CD14-positive monocyte (primary cell): ENCODE data around the gene STMN1. TPM values are rescaled to one million over a fixed set of nuclear protein-coding genes. Genes with fewer than 3 reads are reported as not detected.

ENCODE experiments used
- DNase-seq, 3 donors: peaks; one replicate each; pipeline ENCODE4 v3.0.0-alpha.2; 2011 to 2022
- H2AFZ ChIP-seq: 2 replicates; pipeline ENCODE4 v1.6.0; 2012; ENCODE audit warnings: mild to moderate bottlenecking, low read depth, low read length, inconsistent platforms; ENCODE audit not compliant: insufficient read depth, poor library complexity, severe bottlenecking
- H3K27ac ChIP-seq, 2 donors: 1 replicate in 1 of 2; 2 replicates in 1 of 2; pipeline ENCODE4 v1.5.1; 2012 to 2013; ENCODE audit warnings: low read length in 2 of 2, control low read depth in 1 of 2, inconsistent platforms in 1 of 2, low read depth in 1 of 2, mild to moderate bottlenecking in 1 of 2
- H3K27me3 ChIP-seq, 2 donors: one replicate each; pipeline versions ENCODE4 v1.6.0 to v1.6.1; 2011 to 2013; ENCODE audit warnings: low read length in 2 of 2; ENCODE audit not compliant: control insufficient read depth in 2 of 2, insufficient read depth in 2 of 2
- H3K36me3 ChIP-seq, 2 donors: replicated peaks in 1 of 2; 1 replicate in 1 of 2; 2 replicates in 1 of 2; pipeline versions ENCODE4 v1.5.1 to v1.6.1; 2012 to 2013; ENCODE audit warnings: low read length in 2 of 2, control low read depth in 1 of 2, inconsistent platforms in 1 of 2, mild to moderate bottlenecking in 1 of 2; ENCODE audit not compliant: insufficient read depth in 2 of 2, control insufficient read depth in 1 of 2
- H3K4me1 ChIP-seq, 2 donors: 1 replicate in 1 of 2; 2 replicates in 1 of 2; pipeline versions ENCODE4 v1.5.1 to v1.6.1; 2012 to 2013; ENCODE audit warnings: low read length in 2 of 2, control low read depth in 1 of 2, inconsistent platforms in 1 of 2, mild to moderate bottlenecking in 1 of 2, moderate library complexity in 1 of 2; ENCODE audit not compliant: insufficient read depth in 2 of 2, control insufficient read depth in 1 of 2
- H3K4me2 ChIP-seq: replicated peaks from 2 replicates; pipeline ENCODE3; 2012; ENCODE audit warnings: low read length, moderate library complexity, mild to moderate bottlenecking; ENCODE audit not compliant: poor library complexity, severe bottlenecking; ENCODE audit errors: extremely low read depth
- H3K4me3 ChIP-seq, 3 experiments: fragments of 200-600 bp in 1 of 3; sonication (generic) in 1 of 3; replicated peaks in 1 of 3; 1 replicate in 2 of 3; 2 replicates in 1 of 3; pipeline ENCODE4 v1.5.1; 2011 to 2013; ENCODE audit warnings: low read length in 3 of 3, mild to moderate bottlenecking in 3 of 3, control low read depth in 2 of 3, low read depth in 2 of 3, inconsistent platforms in 1 of 3, moderate library complexity in 1 of 3
- H3K79me2 ChIP-seq: 2 replicates; pipeline ENCODE4 v1.6.0; 2012; ENCODE audit warnings: mild to moderate bottlenecking, control low read depth, inconsistent platforms, low read length, moderate library complexity; ENCODE audit not compliant: insufficient read depth
- H3K9ac ChIP-seq: 2 replicates; pipeline ENCODE4 v1.6.0; 2017; ENCODE audit warnings: low read length, mild to moderate bottlenecking; ENCODE audit not compliant: insufficient read depth, poor library complexity, severe bottlenecking
- H3K9me3 ChIP-seq, 2 donors: replicated peaks in 1 of 2; 1 replicate in 1 of 2; 2 replicates in 1 of 2; pipeline versions ENCODE4 v1.5.1 to v1.6.1; 2012 to 2013; ENCODE audit warnings: low read length in 2 of 2, control low read depth in 1 of 2; ENCODE audit not compliant: control insufficient read depth in 1 of 2, insufficient read depth in 1 of 2
- H4K20me1 ChIP-seq: 2 replicates; pipeline ENCODE4 v1.6.0; 2012; ENCODE audit warnings: mild to moderate bottlenecking, low read length, control low read depth, moderate library complexity; ENCODE audit not compliant: insufficient read depth
- H3K27ac Mint-ChIP-seq, 7 donors: one replicate each; pipeline ENCODE4 v1.8.0; 2020; ENCODE audit warnings: mild to moderate bottlenecking in 7 of 7, mixed read lengths in 7 of 7, moderate library complexity in 6 of 7, inconsistent platforms in 2 of 7
- H3K27me3 Mint-ChIP-seq, 3 donors: one replicate each; pipeline ENCODE4 v1.8.0; 2021 to 2022; ENCODE audit warnings: low read depth in 3 of 3, mild to moderate bottlenecking in 3 of 3, mixed read lengths in 3 of 3, moderate library complexity in 3 of 3, inconsistent platforms in 1 of 3
- H3K36me3 Mint-ChIP-seq, 2 donors: one replicate each; pipeline ENCODE4 v1.8.0; 2020; ENCODE audit warnings: mixed read lengths in 2 of 2, inconsistent platforms in 1 of 2, mild to moderate bottlenecking in 1 of 2
- H3K4me1 Mint-ChIP-seq: one replicate; pipeline ENCODE4 v1.8.0; 2020; ENCODE audit warnings: mild to moderate bottlenecking, mixed read lengths
- H3K4me3 Mint-ChIP-seq, 2 donors: one replicate each; pipeline ENCODE4 v1.8.0; 2020; ENCODE audit warnings: mild to moderate bottlenecking in 2 of 2, mixed read lengths in 2 of 2, moderate library complexity in 1 of 2
- H3K9me3 Mint-ChIP-seq, 7 donors: one replicate each; pipeline ENCODE4 v1.8.0; 2020 to 2022; ENCODE audit warnings: mixed read lengths in 7 of 7, mild to moderate bottlenecking in 6 of 7, moderate library complexity in 6 of 7, inconsistent platforms in 2 of 7
- WGBS: methylation state at CpG from one replicate; pipeline ENCODE4 v1.1.5; 2013; ENCODE audit warnings: missing lambda C conversion rate; ENCODE audit not compliant: insufficient coverage; 5-methylcytosine and 5-hydroxymethylcytosine counted together
- intact Hi-C, 2 donors: fragments of 100-400 bp; cut with micrococcal nuclease; formaldehyde crosslinking; loops; one replicate each; pipeline versions ENCODE4 v1.15.0 to v1.15.1; 2023
- polyA plus RNA-seq, 3 donors: library from polyadenylated mRNA; depleted of rRNA in 1 of 3; unstranded in 2 of 3; stranded (reverse) in 1 of 3; fragments of 300-500 nt in 2 of 3; fragments of >200 nt in 1 of 3; fragmentation: Illumina TruSeq in 2 of 3; gene quantifications; 1 replicate in 2 of 3; 2 replicates in 1 of 3; pipeline ENCODE4 v1.2.3, GENCODE V29; 2012 to 2021
- TF ChIP-seq, protein P1 (sequence below): fragments of 200-600 bp; IDR thresholded peaks from one replicate; pipeline ENCODE4 v1.8.0; 2022; ENCODE audit warnings: antibody characterized with exemption, mild to moderate bottlenecking

The STMN1 gene
- polyA plus RNA-seq, 3 donors: 1.5 to 8.1 (median 3.5) TPM

DNA sequence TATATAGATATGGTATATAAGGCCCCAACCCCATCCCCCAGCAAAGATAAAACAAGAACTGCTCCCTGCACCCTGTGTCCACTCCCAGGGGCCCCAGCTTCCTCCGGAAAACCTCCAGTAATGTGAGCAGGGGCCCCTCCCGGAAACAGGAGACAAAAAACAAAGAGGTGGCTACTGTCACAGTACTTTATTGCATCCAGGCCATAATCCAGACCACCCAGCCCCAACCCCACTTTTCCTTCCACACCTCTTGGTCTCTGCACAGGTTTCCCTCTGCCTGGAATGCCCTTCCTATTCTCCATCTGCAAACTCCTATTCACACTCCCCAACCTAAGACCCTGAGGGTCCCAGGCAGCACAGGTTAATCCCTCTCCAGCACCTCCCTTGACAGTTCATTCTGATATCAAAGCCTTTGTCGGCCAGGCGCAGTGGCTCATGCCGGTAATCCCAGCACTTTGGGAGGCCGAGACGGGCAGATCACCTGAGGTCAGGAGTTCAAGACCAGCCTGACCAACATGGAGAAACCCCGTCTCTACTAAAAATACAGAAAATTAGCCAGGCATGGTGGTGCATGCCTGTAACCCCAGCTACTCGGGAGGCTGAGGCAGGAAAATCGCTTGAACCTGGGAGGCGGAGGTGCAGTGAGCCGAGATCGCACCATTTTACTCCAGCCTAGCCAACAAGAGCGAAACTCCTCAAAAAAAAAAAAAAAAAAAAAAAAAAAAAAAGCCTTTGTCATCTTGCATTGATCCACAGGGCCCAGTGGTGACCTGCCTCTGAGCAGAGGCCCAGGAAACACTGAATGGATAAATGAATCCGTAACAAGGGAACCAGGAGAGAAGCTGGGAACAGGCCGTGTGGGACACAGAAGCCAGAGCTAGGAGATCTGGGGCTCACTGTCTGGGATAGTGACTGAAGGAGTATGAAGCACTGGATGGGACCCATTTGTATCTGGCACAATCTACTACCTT is 44.6 kb downstream of the STMN1 start:
- TF ChIP-seq, protein P1, sequence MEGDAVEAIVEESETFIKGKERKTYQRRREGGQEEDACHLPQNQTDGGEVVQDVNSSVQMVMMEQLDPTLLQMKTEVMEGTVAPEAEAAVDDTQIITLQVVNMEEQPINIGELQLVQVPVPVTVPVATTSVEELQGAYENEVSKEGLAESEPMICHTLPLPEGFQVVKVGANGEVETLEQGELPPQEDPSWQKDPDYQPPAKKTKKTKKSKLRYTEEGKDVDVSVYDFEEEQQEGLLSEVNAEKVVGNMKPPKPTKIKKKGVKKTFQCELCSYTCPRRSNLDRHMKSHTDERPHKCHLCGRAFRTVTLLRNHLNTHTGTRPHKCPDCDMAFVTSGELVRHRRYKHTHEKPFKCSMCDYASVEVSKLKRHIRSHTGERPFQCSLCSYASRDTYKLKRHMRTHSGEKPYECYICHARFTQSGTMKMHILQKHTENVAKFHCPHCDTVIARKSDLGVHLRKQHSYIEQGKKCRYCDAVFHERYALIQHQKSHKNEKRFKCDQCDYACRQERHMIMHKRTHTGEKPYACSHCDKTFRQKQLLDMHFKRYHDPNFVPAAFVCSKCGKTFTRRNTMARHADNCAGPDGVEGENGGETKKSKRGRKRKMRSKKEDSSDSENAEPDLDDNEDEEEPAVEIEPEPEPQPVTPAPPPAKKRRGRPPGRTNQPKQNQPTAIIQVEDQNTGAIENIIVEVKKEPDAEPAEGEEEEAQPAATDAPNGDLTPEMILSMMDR: no peak
- no peaks in the 10 kb centered on the region for H3K27me3 ChIP-seq
- H4K20me1 ChIP-seq: no peaks in the 10 kb centered on the region
- H3K36me3 ChIP-seq: peaks cover 11 to 20% of the 10 kb centered on the region in 2 donors
- H3K79me2 ChIP-seq: peaks cover 39% of the 10 kb centered on the region
- H3K27ac Mint-ChIP-seq: peak overlapping the region; percentile 87 to 99 (median 93)
- intact Hi-C loops: no loop called here
- H3K9me3 Mint-ChIP-seq: peaks cover 0 to 4% (median 0%) of the 10 kb centered on the region in 7 donors
- H2AFZ ChIP-seq: peak overlapping the region; percentile 65
- peak overlapping the region; percentile 92 to 94 for H3K4me3 Mint-ChIP-seq
- peak overlapping the region; percentile 36 for H3K9ac ChIP-seq
- peaks cover 53% of the 10 kb centered on the region for H3K4me1 Mint-ChIP-seq
- H3K36me3 Mint-ChIP-seq: peaks cover 23 to 27% of the 10 kb centered on the region in 2 donors
- H3K4me1 ChIP-seq: peaks cover 35 to 57% of the 10 kb centered on the region in 2 donors
- peak in 2 of 3 donors; percentile 19 to 38 for DNase-seq
- H3K9me3 ChIP-seq: no peaks in the 10 kb centered on the region
- peak overlapping the region; percentile 100 for H3K4me2 ChIP-seq
- H3K4me3 ChIP-seq: peak overlapping the region in 2 of 3 experiments; percentile 64 to 89
- peaks cover 0 to 3% (median 0%) of the 10 kb centered on the region in 3 donors for H3K27me3 Mint-ChIP-seq
- whole genome bisulfite sequencing: 37% methylated on average over 7 of the region's 16 CpGs
- peak overlapping the region; percentile 91 to 99 for H3K27ac ChIP-seq

DNA sequence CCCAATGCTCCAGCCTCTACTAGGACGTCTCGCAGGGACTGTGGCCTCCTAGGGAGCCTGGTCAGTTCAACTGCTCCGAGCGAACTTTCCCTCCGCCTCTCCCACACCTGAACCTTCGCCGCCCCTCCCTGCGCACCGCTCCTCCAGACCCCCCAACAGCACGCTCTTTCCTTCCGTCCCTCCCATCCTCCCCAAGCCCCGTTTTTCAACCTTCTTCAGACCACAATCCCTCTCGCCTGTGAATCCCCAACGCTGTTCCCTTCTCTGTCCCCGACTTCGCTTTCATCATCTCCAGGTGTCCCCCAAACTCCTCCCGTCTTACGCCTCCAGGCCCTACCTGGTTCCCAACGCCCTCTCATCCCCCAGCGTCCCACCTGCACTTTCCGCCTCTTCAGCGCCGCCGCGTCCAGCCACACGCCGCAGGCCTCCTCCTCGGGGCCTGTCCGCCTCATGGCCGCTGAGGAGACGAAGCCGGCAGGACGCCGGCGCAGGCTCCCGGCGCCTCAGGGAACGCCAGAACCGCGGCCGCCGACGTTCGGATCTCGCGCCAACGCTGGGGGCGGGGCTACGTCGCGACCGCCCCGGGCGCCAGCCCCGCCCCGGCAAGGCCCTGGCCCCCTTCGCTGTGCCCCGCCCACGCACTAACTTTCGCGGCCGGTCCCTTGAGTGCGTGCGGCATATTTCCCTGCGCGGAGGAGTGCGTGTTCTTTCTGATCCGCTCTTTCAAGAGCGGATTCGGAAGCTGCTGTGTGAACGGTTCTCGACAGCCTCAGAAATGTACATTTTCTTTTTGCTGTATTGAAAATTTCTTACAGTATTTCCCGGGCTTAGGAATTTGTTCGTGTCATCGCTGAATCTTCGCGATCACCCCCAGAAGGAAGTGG is 47.1 kb downstream of the STMN1 start, which contains the start of gene AUNIP:
Gene AUNIP (minus strand): TSS at position 552 of the 884 bp plus-strand sequence. CDS start 100 bp downstream, at position 452.
- intact Hi-C loops: loop anchor here in 1 of 2 donors (5.0 kb wide), 1 partner anchor 37 kb away; no protein-coding TSS in a partner anchor
- no peaks in the 10 kb centered on the region for H3K9me3 ChIP-seq
- H3K4me1 ChIP-seq: peaks cover 35 to 53% of the 10 kb centered on the region in 2 donors
- H3K36me3 Mint-ChIP-seq: peaks cover 13 to 20% of the 10 kb centered on the region in 2 donors
- TF ChIP-seq, protein P1: no peak
- H3K9me3 Mint-ChIP-seq: peaks cover 0 to 4% (median 0%) of the 10 kb centered on the region in 7 donors
- peak within 1 kb of the TSS; percentile 91 to 99 for H3K27ac ChIP-seq
- no peaks in the 10 kb centered on the region for H3K27me3 ChIP-seq
- peak within 1 kb of the TSS; percentile 64 to 89 (median 80) for H3K4me3 ChIP-seq
- H3K4me2 ChIP-seq: peak within 1 kb of the TSS; percentile 100
- peak within 1 kb of the TSS; percentile 84 for H3K9ac ChIP-seq
- peaks cover 44% of the 10 kb centered on the region for H3K4me1 Mint-ChIP-seq
- no peaks in the 10 kb centered on the region for H4K20me1 ChIP-seq
- WGBS: 1% methylated on average over 76 of the region's 77 CpGs
- peak; percentile 80 to 87 (median 86) for DNase-seq
- peak within 1 kb of the TSS; percentile 85 for H2AFZ ChIP-seq
- peaks cover 62% of the 10 kb centered on the region for H3K79me2 ChIP-seq
- peaks cover 0 to 2% (median 0%) of the 10 kb centered on the region in 3 donors for H3K27me3 Mint-ChIP-seq
- peak within 1 kb of the TSS; percentile 96 to 99 (median 98) for H3K27ac Mint-ChIP-seq
- H3K36me3 ChIP-seq: peaks cover 11 to 20% of the 10 kb centered on the region in 2 donors
- H3K4me3 Mint-ChIP-seq: peak within 1 kb of the TSS; percentile 92 to 94
